ENCODE results near the gene KLK15.
"Not testable (repeated sequence)": the region's sequence is repeated elsewhere in the genome, so short reads cannot be mapped to it uniquely, and the experiment has no call there.

KLK15 gene

GRCh38 chr19:50796128-50796633, 37.2 kb downstream of the KLK15 start:
- DNase-seq (ENCODE audit: low read depth): no peak

DNA sequence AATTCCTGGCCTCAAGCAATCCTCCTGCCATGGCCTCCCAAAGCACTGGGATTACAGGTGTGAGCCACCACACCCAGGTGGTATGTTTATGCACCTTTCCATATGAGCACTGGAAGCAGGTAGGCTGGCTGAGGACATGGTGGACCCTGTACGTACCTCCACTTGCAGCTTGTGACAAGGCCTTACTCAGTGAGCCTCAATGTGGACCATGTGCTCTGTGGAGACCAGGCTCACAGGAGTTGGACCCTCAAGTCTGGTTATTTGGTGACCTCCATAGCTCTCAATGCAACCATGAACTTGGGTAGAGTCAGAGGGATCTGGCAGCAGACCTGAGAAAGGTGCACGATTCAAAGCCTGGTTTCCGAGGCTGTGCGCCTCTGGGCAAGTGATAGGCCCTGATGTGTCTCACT, 37.7 kb downstream of the KLK15 start:
- no peak for DNase-seq (ENCODE audit: low read depth)

- DNase-seq (ENCODE audit: low read depth): no peak
Observed at GRCh38 chr19:50794876-50795663, 38.3 kb downstream of the KLK15 start.

DNA sequence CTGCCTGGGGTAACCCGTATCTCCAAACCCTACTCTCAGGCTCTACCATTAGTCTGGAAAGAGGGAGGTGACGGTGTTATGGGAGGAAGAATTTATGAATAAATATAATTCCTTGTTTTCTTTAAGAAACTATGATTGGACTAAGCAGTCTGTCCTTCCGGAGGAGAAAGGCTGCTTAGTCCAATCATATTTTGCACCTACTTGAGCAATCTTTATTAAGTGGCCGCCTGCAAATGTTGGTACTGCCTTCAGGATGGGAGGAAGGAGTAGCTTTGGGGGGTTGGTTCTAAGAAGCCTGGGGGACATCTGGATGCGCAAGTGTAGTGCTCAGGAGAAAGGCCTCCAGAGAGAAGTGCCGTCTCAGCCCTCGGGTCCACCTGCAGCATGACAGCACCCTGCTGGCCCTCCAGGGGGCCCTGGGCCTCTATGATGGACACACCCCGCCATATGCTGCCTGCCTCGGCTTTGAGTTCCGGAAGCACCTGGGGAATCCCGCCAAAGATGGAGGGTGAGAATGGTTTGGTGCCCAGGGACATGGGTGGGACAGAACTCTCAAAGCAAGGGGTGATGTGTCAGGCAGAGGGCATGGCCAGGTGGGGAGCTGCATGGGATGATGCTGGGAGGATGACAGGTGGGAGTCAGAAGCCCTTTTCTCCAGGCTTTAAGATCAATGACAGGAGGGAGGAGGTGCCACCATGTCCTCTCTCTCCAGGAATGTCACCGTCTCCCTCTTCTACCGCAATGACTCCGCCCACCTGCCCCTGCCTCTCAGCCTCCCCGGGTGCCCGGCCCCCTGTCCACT, 39.1 kb downstream of the KLK15 start:
- no peak for DNase-seq (ENCODE audit: low read depth)

DNA sequence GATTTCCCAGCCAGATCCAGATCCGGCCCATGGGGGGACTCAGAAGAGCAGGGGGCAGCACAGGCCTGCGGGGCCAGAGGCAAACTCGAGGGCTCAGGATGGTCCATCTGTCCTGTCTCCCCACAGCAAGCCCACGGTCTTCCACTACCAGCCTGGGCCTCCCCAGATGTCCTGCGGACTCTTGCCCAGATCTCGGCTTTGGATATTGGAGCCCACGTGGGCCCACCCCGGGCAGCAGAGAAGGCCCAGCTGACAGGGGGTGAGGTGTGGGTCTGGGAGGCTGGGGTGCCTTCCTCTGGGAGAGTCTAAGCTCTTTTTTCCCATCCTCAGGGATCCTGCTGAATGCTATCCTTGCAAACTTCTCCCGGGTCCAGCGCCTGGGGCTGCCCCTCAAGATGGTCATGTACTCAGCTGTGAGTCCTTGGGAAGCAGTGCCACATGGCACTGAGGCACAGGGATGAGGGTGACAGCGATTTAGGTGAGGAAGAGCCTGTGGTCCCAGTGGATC, 39.8 kb downstream of the KLK15 start:
- no peak for DNase-seq (ENCODE audit: low read depth)

GRCh38 chr19:50792272-50793250, 40.8 kb downstream of the KLK15 start:
- DNase-seq (ENCODE audit: low read depth): no peak

- DNase-seq (ENCODE audit: low read depth): no peak
Observed at GRCh38 chr19:50791594-50792271, 41.6 kb downstream of the KLK15 start.

GRCh38 chr19:50790922-50791467, 42.4 kb downstream of the KLK15 start:
- no peak for DNase-seq (ENCODE audit: low read depth)

DNA sequence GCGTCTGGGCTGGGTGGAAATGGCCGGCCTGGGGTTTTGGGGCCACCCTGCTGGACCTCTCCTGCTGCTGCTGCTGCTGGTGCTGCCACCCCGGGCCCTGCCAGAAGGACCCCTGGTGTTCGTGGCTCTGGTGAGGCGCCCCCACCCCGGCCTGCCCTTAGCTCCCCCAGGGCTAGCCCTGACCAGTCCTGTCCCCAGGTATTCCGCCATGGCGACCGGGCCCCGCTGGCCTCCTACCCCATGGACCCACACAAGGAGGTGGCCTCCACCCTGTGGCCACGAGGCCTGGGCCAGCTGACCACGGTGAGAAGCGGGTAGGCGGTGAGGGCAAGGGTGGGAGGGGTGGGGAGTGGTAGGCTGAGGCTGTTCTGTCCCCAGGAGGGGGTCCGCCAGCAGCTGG, 43.0 kb downstream of the KLK15 start, which contains the start of gene ACP4:
TSS of gene ACP4 (plus strand) at position 20 of the 400 bp plus-strand sequence. CDS start at position 20, 0 bp downstream.
- DNase-seq (ENCODE audit: low read depth): no peak

DNA sequence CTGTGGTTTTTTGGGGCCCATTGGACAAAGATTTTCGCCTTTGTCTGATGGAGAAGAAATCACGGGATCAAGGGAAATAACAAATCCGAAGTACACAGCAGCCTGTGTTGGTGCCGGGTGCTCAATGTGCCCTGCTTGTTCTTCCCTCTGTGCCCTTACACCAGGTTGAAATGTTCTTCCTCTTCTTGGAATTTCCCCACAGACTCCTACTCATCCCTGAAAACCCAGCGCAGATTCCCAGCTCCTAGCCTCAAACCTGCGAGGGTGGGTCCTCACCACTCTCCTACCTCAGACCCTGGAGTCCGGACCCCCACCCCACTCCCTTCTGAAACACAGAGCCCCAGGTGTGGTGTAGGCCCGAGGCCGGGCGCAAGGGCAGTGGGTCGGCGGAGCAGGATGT, 48.0 kb downstream of the KLK15 start:
- DNase-seq (ENCODE audit: low read depth): no peak

- no peak for DNase-seq (ENCODE audit: low read depth)
Observed at GRCh38 chr19:50784710-50785109, 48.7 kb downstream of the KLK15 start.

DNA sequence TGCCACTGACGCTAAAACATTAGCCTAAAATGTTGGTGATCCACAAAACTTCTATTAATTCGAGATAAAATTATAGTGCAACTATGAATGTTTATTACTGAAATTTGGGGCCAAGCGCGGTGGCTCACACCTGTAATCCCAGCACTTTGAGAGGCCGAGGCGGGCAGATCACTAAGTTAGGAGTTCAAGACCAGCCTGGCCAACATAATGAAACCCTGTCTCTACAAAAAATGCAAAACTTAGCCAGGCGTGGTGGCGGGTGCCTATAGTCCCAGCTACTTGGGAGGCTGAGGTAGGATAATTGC, 49.6 kb downstream of the KLK15 start:
- not testable (repeated sequence) for DNase-seq (ENCODE audit: low read depth)

- DNase-seq (ENCODE audit: low read depth): no peak
Observed at GRCh38 chr19:50780753-50781435, 52.5 kb downstream of the KLK15 start.

DNA sequence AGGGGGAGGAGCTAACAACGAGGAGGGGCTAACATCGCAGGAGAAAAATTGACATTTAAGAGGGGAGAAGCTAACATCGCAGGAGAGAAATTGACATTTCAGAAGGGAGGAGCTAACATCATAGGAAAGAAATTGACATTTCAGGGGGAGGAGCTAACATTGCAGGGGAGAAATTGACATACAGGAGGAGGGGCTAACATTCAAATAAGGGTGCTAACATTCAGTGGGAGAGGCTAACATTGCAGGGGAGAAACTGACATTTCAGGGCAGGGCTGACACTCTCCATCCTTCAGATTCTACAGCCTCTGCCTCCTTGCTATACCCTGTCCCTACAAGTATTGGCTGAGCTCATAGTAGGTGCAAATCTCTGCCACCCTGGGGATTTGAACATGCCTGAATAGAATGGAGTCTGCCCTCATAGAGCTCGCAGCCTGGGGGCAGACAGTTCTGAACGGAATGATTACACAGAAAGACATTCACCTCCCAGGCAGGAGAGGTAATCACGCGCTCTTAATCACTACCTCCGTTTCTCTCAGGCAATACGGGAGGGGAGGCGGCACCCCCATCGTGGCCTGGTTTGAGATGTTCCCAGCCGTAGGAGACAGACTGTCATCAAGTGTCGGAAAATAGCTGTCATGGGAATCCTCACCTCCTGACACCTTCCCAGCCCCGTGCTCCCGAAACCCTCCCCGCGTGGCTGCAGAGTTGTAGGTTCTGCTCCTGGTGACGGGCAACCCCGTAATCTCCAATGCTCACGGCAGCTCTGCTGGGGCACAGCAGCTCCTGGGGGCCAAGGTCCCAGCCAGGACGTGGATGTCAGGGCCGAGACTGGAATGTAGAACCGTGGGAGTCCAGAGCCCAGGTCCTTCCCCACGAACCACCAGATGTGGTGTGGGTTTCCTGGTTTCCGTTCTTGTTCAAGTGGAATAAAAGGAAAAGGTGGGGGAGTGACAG, 53.6 kb downstream of the KLK15 start:
- DNase-seq (ENCODE audit: low read depth): no peak

GRCh38 chr19:50778906-50779430, 54.4 kb downstream of the KLK15 start:
- DNase-seq (ENCODE audit: low read depth): no peak

- no peak for DNase-seq (ENCODE audit: low read depth)
Observed at GRCh38 chr19:50777830-50778303, 55.5 kb downstream of the KLK15 start.

DNA sequence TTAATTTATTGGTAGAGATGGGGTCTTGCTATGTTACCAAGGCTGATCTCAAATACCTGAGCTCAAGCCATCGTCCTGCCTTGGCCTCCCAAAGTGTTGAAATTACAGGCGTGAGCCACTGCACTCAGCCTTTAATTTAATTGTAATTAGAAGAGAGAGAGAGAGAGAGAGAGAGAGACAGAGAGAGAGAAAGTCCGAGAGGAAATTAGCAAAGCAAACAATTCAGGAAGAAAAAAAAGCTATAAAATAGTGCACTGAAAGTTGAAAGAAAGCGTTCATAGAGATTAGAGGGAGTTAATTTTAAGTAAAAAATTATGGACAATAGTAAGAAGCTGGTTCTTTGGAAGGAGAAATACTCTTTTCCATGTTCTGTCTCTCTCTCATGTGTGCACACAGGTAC, 56.1 kb downstream of the KLK15 start:
- DNase-seq (ENCODE audit: low read depth): no peak

- no peak for DNase-seq (ENCODE audit: low read depth)
Observed at GRCh38 chr19:50776131-50776530, 57.2 kb downstream of the KLK15 start.

All from stimulated activated CD8-positive, alpha-beta memory T cell treated with anti-CD3 and anti-CD28 coated beads, Interleukin-15, amount 100 ng/mL, for 24 hours (primary cell).